IMR-90 (cell line): ENCODE data around the gene MYEOV. TPM values are rescaled to one million over a fixed set of nuclear protein-coding genes. Genes with fewer than 3 reads are reported as not detected.

Experiments used
- ATAC-seq: fragments of 200-7000 bp; cut with Tn5 transposase; 2 replicates; pipeline ENCODE4 v1.9.1; 2020; ENCODE audit warnings: low read depth, mild to moderate bottlenecking, moderate library complexity
- BruUV-seq: library from RNA; stranded (reverse); fragments of 400-500 nt; replicated peaks from 2 replicates; lab custom pipeline; 2021; lab: Mats Ljungman, UMichigan
- CTCF ChIA-PET: fragments of 300-600 bp; formaldehyde crosslinking; extraction: SDS; loops from one replicate; lab custom pipeline; 2021; ENCODE audit warnings: antibody characterized with exemption; lab: Yijun Ruan, JAX
- POLR2A ChIA-PET: fragments of 300-600 bp; sonication (Branson Sonifier 250); formaldehyde crosslinking; loops from one replicate; lab custom pipeline; 2022; ENCODE audit warnings: antibody characterized with exemption; ENCODE audit not compliant: unreplicated experiment; lab: Charles Lee
- DNase-seq: peaks from one replicate; pipeline ENCODE4 v3.0.0; 2013
- H2AFZ ChIP-seq: replicated peaks from 2 replicates; pipeline ENCODE3; 2013; ENCODE audit warnings: low read length, mild to moderate bottlenecking; ENCODE audit not compliant: poor library complexity
- H2AK5ac ChIP-seq: 2 replicates; pipeline ENCODE4 v1.6.1; 2013; ENCODE audit warnings: low read depth, low read length, inconsistent platforms
- H2AK9ac ChIP-seq: replicated peaks from 2 replicates; pipeline ENCODE3; 2013; ENCODE audit warnings: mild to moderate bottlenecking, low read depth, low read length, moderate library complexity; ENCODE audit not compliant: poor library complexity
- H2BK120ac ChIP-seq: 2 replicates; pipeline ENCODE4 v1.6.1; 2013; ENCODE audit warnings: low read depth, low read length, inconsistent platforms
- H2BK15ac ChIP-seq: 3 replicates; pipeline ENCODE4 v1.6.1; 2013; ENCODE audit warnings: low read depth, low read length, inconsistent platforms
- H2BK20ac ChIP-seq: 2 replicates; pipeline ENCODE4 v1.6.1; 2013; ENCODE audit warnings: low read depth, mild to moderate bottlenecking, inconsistent platforms, low read length, moderate library complexity
- H2BK5ac ChIP-seq: 2 replicates; pipeline ENCODE4 v1.6.1; 2013; ENCODE audit warnings: mild to moderate bottlenecking, low read depth, low read length, inconsistent platforms; ENCODE audit not compliant: poor library complexity, severe bottlenecking
- H3K14ac ChIP-seq: replicated peaks from 2 replicates; pipeline ENCODE4 v1.6.1; 2013; ENCODE audit warnings: low read depth, low read length, inconsistent platforms
- H3K18ac ChIP-seq: 2 replicates; pipeline ENCODE4 v1.6.1; 2013; ENCODE audit warnings: low read depth, low read length, control low read depth
- H3K23ac ChIP-seq: 2 replicates; pipeline ENCODE4 v1.6.1; 2013; ENCODE audit warnings: low read depth, low read length, inconsistent platforms
- H3K27ac ChIP-seq: 2 replicates; pipeline ENCODE4 v1.5.1; 2013; ENCODE audit warnings: mild to moderate bottlenecking, control low read depth, low read length; ENCODE audit not compliant: insufficient read depth
- H3K27me3 ChIP-seq: 2 replicates; pipeline ENCODE4 v1.6.1; 2013; ENCODE audit warnings: low read length; ENCODE audit not compliant: control insufficient read depth, insufficient read depth
- H3K36me3 ChIP-seq: 2 replicates; pipeline ENCODE4 v1.6.1; 2013; ENCODE audit warnings: low read length, mixed read lengths; ENCODE audit not compliant: control insufficient read depth, insufficient read depth
- H3K4ac ChIP-seq: 2 replicates; pipeline ENCODE4 v1.6.1; 2013; ENCODE audit warnings: low read depth, low read length, inconsistent platforms
- H3K4me1 ChIP-seq: 2 replicates; pipeline ENCODE4 v1.6.1; 2013; ENCODE audit warnings: low read length, mixed read lengths; ENCODE audit not compliant: control insufficient read depth, insufficient read depth
- H3K4me2 ChIP-seq: 2 replicates; pipeline ENCODE4 v1.6.1; 2013; ENCODE audit warnings: low read depth, mild to moderate bottlenecking, control low read depth, low read length, moderate library complexity
- H3K4me3 ChIP-seq: 2 replicates; pipeline ENCODE4 v1.5.1; 2013; ENCODE audit warnings: low read depth, mild to moderate bottlenecking, control low read depth, low read length, moderate library complexity; ENCODE audit not compliant: insufficient read depth
- H3K56ac ChIP-seq: 2 replicates; pipeline ENCODE4 v1.6.1; 2013; ENCODE audit warnings: low read length, inconsistent platforms; ENCODE audit not compliant: insufficient read depth; ENCODE audit errors: extremely low read depth
- H3K79me1 ChIP-seq, 2 experiments: 2 replicates each; pipeline ENCODE4 v1.6.1; 2013; ENCODE audit warnings: low read length in 2 of 2, inconsistent platforms in 1 of 2, low read depth in 1 of 2
- H3K9ac ChIP-seq: 2 replicates; pipeline ENCODE4 v1.6.1; 2013; ENCODE audit warnings: low read depth, low read length, control low read depth
- H3K9me1 ChIP-seq: 2 replicates; pipeline ENCODE4 v1.6.1; 2013; ENCODE audit warnings: low read length, inconsistent platforms; ENCODE audit not compliant: insufficient read depth
- H3K9me3 ChIP-seq: 2 replicates; pipeline ENCODE4 v1.6.1; 2013; ENCODE audit warnings: low read length; ENCODE audit not compliant: control insufficient read depth, insufficient read depth
- H4K20me1 ChIP-seq: 2 replicates; pipeline ENCODE4 v1.6.1; 2013; ENCODE audit warnings: low read length, inconsistent platforms; ENCODE audit not compliant: insufficient read depth
- H4K5ac ChIP-seq: 2 replicates; pipeline ENCODE4 v1.6.1; 2013; ENCODE audit warnings: mild to moderate bottlenecking, low read depth, low read length, control low read depth
- H4K8ac ChIP-seq, 2 experiments: 2 replicates each; pipeline ENCODE4 v1.6.1; 2013; ENCODE audit warnings: low read depth in 2 of 2, low read length in 2 of 2, control low read depth in 1 of 2, inconsistent platforms in 1 of 2
- H4K91ac ChIP-seq: 2 replicates; pipeline ENCODE4 v1.6.1; 2013; ENCODE audit warnings: low read depth, low read length, inconsistent platforms; ENCODE audit not compliant: insufficient read depth
- BHLHE40 ChIP-seq: fragments of 150-350 bp; IDR thresholded peaks from 2 replicates; pipeline ENCODE4 v1.6.1; 2016; ENCODE audit warnings: mild to moderate bottlenecking, low read depth, low read length
- CEBPB ChIP-seq: IDR thresholded peaks from 2 replicates; pipeline ENCODE4 v1.6.1; 2012; ENCODE audit warnings: low read depth, low read length, improper control_type of control experiment
- CHD1 ChIP-seq: IDR thresholded peaks from 2 replicates; pipeline ENCODE4 v1.6.1; 2012; ENCODE audit warnings: low read depth, low read length, improper control_type of control experiment
- FOS ChIP-seq: fragments of 150-350 bp; IDR thresholded peaks from 2 replicates; pipeline ENCODE4 v1.6.1; 2016; ENCODE audit warnings: low read depth, low read length
- MAFK ChIP-seq: IDR thresholded peaks from 2 replicates; pipeline ENCODE4 v1.6.1; 2012; ENCODE audit warnings: low read depth, low read length, improper control_type of control experiment
- MAZ ChIP-seq: IDR thresholded peaks from 2 replicates; pipeline ENCODE4 v1.6.1; 2012; ENCODE audit warnings: low read depth, mild to moderate bottlenecking, low read length, improper control_type of control experiment, moderate library complexity, borderline replicate concordance
- MXI1 ChIP-seq: IDR thresholded peaks from 2 replicates; pipeline ENCODE4 v1.6.1; 2012; ENCODE audit warnings: low read depth, mild to moderate bottlenecking, low read length, moderate library complexity, borderline replicate concordance
- NFE2L2 ChIP-seq: fragments of 150-350 bp; IDR thresholded peaks from 2 replicates; pipeline ENCODE4 v1.6.1; 2016; ENCODE audit warnings: low read depth, mild to moderate bottlenecking, low read length
- POLR2A ChIP-seq: IDR thresholded peaks from 2 replicates; pipeline ENCODE4 v1.6.1; 2012; ENCODE audit warnings: mild to moderate bottlenecking, low read depth, low read length
- RAD21 ChIP-seq: IDR thresholded peaks from 2 replicates; pipeline ENCODE4 v1.6.1; 2012; ENCODE audit warnings: low read length, improper control_type of control experiment
- RCOR1 ChIP-seq: IDR thresholded peaks from 2 replicates; pipeline ENCODE4 v1.6.1; 2012; ENCODE audit warnings: mild to moderate bottlenecking, low read length, improper control_type of control experiment; ENCODE audit not compliant: insufficient replicate concordance
- RFX5 ChIP-seq: IDR thresholded peaks from 2 replicates; pipeline ENCODE4 v1.8.0; 2012; ENCODE audit warnings: low read depth, mild to moderate bottlenecking, low read length, moderate library complexity
- SMC3 ChIP-seq: fragments of 150-350 bp; IDR thresholded peaks from 2 replicates; pipeline ENCODE4 v1.6.1; 2016; ENCODE audit warnings: low read depth, mild to moderate bottlenecking, antibody characterized with exemption, low read length, moderate library complexity
- WGBS, 2 experiments: methylation state at CpG; one replicate each; pipeline versions ENCODE4 v1.1.5 to v1.1.7; 2013; ENCODE audit warnings: missing lambda C conversion rate in 2 of 2; ENCODE audit not compliant: insufficient read length in 1 of 2; ENCODE audit errors: extremely low coverage in 2 of 2; 5-methylcytosine and 5-hydroxymethylcytosine counted together
- dilution Hi-C: fragments of 300-500 bp; cut with HindIII; formaldehyde crosslinking; loops from one replicate; pipeline ENCODE4 v1.14.3; 2018; ENCODE audit warnings: low sequenced_read_pairs; ENCODE audit not compliant: unreplicated experiment
- in situ Hi-C: fragments of 300-500 bp; cut with MboI; formaldehyde crosslinking; loops from 3 replicates; pipeline ENCODE4 v1.14.3; 2019; ENCODE audit warnings: low sequenced_read_pairs, inconsistent platforms, mixed read lengths
- intact Hi-C: fragments of 100-400 bp; cut with micrococcal nuclease; formaldehyde crosslinking; loops from 2 replicates; pipeline ENCODE4 v1.10.0; 2022
- polyA plus RNA-seq, 3 experiments: library from polyadenylated mRNA; depleted of rRNA; stranded (reverse); fragments of >200 nt; gene quantifications; 2 replicates each; pipeline ENCODE4 v1.2.3, GENCODE V29; 2012; ENCODE audit warnings: low replicate concordance in 1 of 3
- total RNA-seq: library from RNA; depleted of rRNA; stranded (reverse); fragments of >200 nt; gene quantifications from 2 replicates; pipeline ENCODE4 v1.2.3, GENCODE V29; 2012
- TF ChIP-seq, protein P1 (sequence below): fragments of 150-350 bp; IDR thresholded peaks from 2 replicates; pipeline ENCODE4 v1.6.1; 2016; ENCODE audit warnings: low read depth, mild to moderate bottlenecking, low read length, moderate library complexity, borderline replicate concordance
- TF ChIP-seq, protein P2 (sequence below): conservative IDR thresholded peaks from 2 replicates; pipeline ENCODE4 v1.5.1; 2012; ENCODE audit warnings: mild to moderate bottlenecking, low read depth, low read length, improper control_type of control experiment
- TF ChIP-seq, protein P3 (sequence below): fragments of 150-350 bp; IDR thresholded peaks from 2 replicates; pipeline ENCODE4 v1.6.1; 2017; ENCODE audit warnings: mild to moderate bottlenecking, antibody characterized with exemption, low read length, low read depth

Gene MYEOV
- total and polyA plus RNA-seq, 2 of the 4 experiments (the other 2 are of a cell fraction), result 5.8 to 6.8 TPM

GRCh38 chr11:69330330-69330729 lies 36.4 kb downstream of the MYEOV start:
- Histone ChIP-seq H3K56ac (no peak overlapping the region), H3K4me2 (no peak overlapping the region), H3K18ac (no peak overlapping the region), H2BK120ac (no peak overlapping the region), H3K9me3 (no peaks in the 10 kb centered on the region), H3K23ac (no peak overlapping the region), H3K36me3 (no peaks in the 10 kb centered on the region), H4K20me1 (no peaks in the 10 kb centered on the region), H3K4ac (no peak overlapping the region), H3K27ac (no peak overlapping the region), H3K9me1 (peaks cover 7% of the 10 kb centered on the region; the same call in 1 of the 2 replicates), H4K91ac (no peak overlapping the region), H2BK5ac (no peak overlapping the region), H2AK9ac (no peak overlapping the region), H2AFZ (no peak overlapping the region), H2AK5ac (no peak overlapping the region), H4K5ac (no peak overlapping the region), H2BK20ac (no peak overlapping the region), H3K4me1 (no peaks in the 10 kb centered on the region), H3K4me3 (no peak overlapping the region), H3K27me3 (no peaks in the 10 kb centered on the region), H3K79me1 (peaks cover 4 to 45% of the 10 kb centered on the region in 2 experiments; a peak in 3 of 4 replicates), H4K8ac (no peak overlapping the region), H3K9ac (no peak overlapping the region), H2BK15ac (no peak overlapping the region), H3K14ac (no peak overlapping the region)
- ATAC-seq, result no peak
- ChIA-PET CTCF (no interaction called here), POLR2A (no interaction called here)
- intact Hi-C loops (no loop called here), dilution Hi-C loops (no loop called here), in situ Hi-C loops (no loop called here)
- TF ChIP-seq MAFK, result no peak
- TF ChIP-seq RFX5, result no peak
- TF ChIP-seq MAZ, result no peak
- no peak for TF ChIP-seq CHD1
- TF ChIP-seq CEBPB, result no peak
- TF ChIP-seq, protein P1, sequence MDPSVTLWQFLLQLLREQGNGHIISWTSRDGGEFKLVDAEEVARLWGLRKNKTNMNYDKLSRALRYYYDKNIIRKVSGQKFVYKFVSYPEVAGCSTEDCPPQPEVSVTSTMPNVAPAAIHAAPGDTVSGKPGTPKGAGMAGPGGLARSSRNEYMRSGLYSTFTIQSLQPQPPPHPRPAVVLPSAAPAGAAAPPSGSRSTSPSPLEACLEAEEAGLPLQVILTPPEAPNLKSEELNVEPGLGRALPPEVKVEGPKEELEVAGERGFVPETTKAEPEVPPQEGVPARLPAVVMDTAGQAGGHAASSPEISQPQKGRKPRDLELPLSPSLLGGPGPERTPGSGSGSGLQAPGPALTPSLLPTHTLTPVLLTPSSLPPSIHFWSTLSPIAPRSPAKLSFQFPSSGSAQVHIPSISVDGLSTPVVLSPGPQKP, result no peak
- TF ChIP-seq BHLHE40, result no peak
- TF ChIP-seq FOS, result no peak
- no peak for TF ChIP-seq SMC3
- no peak for TF ChIP-seq RCOR1
- no peak for TF ChIP-seq POLR2A
- TF ChIP-seq MXI1, result no peak
- no peak for TF ChIP-seq NFE2L2
- TF ChIP-seq RAD21, result no peak
- TF ChIP-seq, protein P2, sequence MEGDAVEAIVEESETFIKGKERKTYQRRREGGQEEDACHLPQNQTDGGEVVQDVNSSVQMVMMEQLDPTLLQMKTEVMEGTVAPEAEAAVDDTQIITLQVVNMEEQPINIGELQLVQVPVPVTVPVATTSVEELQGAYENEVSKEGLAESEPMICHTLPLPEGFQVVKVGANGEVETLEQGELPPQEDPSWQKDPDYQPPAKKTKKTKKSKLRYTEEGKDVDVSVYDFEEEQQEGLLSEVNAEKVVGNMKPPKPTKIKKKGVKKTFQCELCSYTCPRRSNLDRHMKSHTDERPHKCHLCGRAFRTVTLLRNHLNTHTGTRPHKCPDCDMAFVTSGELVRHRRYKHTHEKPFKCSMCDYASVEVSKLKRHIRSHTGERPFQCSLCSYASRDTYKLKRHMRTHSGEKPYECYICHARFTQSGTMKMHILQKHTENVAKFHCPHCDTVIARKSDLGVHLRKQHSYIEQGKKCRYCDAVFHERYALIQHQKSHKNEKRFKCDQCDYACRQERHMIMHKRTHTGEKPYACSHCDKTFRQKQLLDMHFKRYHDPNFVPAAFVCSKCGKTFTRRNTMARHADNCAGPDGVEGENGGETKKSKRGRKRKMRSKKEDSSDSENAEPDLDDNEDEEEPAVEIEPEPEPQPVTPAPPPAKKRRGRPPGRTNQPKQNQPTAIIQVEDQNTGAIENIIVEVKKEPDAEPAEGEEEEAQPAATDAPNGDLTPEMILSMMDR, result no peak
- TF ChIP-seq, protein P3, sequence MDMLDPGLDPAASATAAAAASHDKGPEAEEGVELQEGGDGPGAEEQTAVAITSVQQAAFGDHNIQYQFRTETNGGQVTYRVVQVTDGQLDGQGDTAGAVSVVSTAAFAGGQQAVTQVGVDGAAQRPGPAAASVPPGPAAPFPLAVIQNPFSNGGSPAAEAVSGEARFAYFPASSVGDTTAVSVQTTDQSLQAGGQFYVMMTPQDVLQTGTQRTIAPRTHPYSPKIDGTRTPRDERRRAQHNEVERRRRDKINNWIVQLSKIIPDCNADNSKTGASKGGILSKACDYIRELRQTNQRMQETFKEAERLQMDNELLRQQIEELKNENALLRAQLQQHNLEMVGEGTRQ, result no peak
- BruUV-seq, result no TSS peak
- WGBS, 2 experiments, result no CpG with 5 or more reads among the region's 4 CpGs
- no peak for DNase-seq
